Hepatocyte (in vitro differentiated cells): ENCODE data around the gene IL11RA.

ENCODE experiments used
- CTCF ChIP-seq: fragments of 200-600 bp; sonication (generic); IDR thresholded peaks from 2 replicates; pipeline ENCODE4 v1.5.1; 2016; ENCODE audit warnings: antibody characterized with exemption, mild to moderate bottlenecking; ENCODE audit not compliant: poor library complexity
- EZH2phosphoT487 ChIP-seq: fragments of 200-600 bp; sonication (generic); IDR thresholded peaks from one replicate; pipeline ENCODE4 v1.6.1; 2018; ENCODE audit warnings: antibody characterized with exemption, mild to moderate bottlenecking, low read depth, moderate library complexity; ENCODE audit not compliant: unreplicated experiment, severe bottlenecking

- TF ChIP-seq CTCF (no peak), EZH2phosphoT487 (no peak)
Observed at GRCh38 chr9:34675869-34676268, 23.9 kb downstream of the IL11RA start.
